HG03521 (cell line): Measurements from ENCODE around the gene IL1R2.
"Not testable (repeated sequence)": the region's sequence is repeated elsewhere in the genome, so short reads cannot be mapped to it uniquely, and the experiment has no call there.

ENCODE experiments used
- ATAC-seq: cut with Tn5 transposase; IDR thresholded peaks from one replicate; pipeline ENCODE4 v1.9.1; 2021; ENCODE audit warnings: mild to moderate bottlenecking, moderate library complexity; ENCODE audit not compliant: unreplicated experiment

IL1R2 gene

GRCh38 chr2:101998896-101999789, 7.4 kb downstream of the IL1R2 start:
- no peak for ATAC-seq

- no peak for ATAC-seq
Measured at GRCh38 chr2:102000012-102000411, 8.3 kb downstream of the IL1R2 start.

GRCh38 chr2:102000813-102001766, 9.3 kb downstream of the IL1R2 start:
- ATAC-seq = no peak

- no peak for ATAC-seq
Measured at GRCh38 chr2:102001767-102002142, 10.0 kb downstream of the IL1R2 start.

GRCh38 chr2:102002228-102002627, 10.5 kb downstream of the IL1R2 start:
- ATAC-seq = no peak

- not testable (repeated sequence) for ATAC-seq
Measured at GRCh38 chr2:102002909-102003308, 11.1 kb downstream of the IL1R2 start.

GRCh38 chr2:102003696-102004095, 11.9 kb downstream of the IL1R2 start:
- no peak for ATAC-seq

GRCh38 chr2:102004581-102004980, 12.8 kb downstream of the IL1R2 start:
- no peak for ATAC-seq

- ATAC-seq = no peak
Measured at GRCh38 chr2:102005449-102005848, 13.7 kb downstream of the IL1R2 start.

- ATAC-seq = no peak
Measured at GRCh38 chr2:102005989-102006885, 14.5 kb downstream of the IL1R2 start.

GRCh38 chr2:102006886-102007278, 15.1 kb downstream of the IL1R2 start:
- no peak for ATAC-seq

GRCh38 chr2:102008490-102008889, 16.7 kb downstream of the IL1R2 start:
- no peak for ATAC-seq

- ATAC-seq = no peak
Measured at GRCh38 chr2:102009557-102009956, 17.8 kb downstream of the IL1R2 start.

- no peak for ATAC-seq
Measured at GRCh38 chr2:102010902-102011301, 19.1 kb downstream of the IL1R2 start.

- no peak for ATAC-seq
Measured at GRCh38 chr2:102012061-102012614, 20.4 kb downstream of the IL1R2 start.

- no peak for ATAC-seq
Measured at GRCh38 chr2:102013206-102014040, 21.7 kb downstream of the IL1R2 start.

- no peak for ATAC-seq
Measured at GRCh38 chr2:102014041-102014345, 22.2 kb downstream of the IL1R2 start.

- ATAC-seq = no peak
Measured at GRCh38 chr2:102015399-102015798, 23.6 kb downstream of the IL1R2 start.

- no peak for ATAC-seq
Measured at GRCh38 chr2:102016399-102016955, 24.7 kb downstream of the IL1R2 start.
